Activated CD8-positive, alpha-beta T cell treated with anti-CD3 and anti-CD28 coated beads for 36 hours (primary cell): ENCODE measurements around the gene ULBP2. TPM values are rescaled to one million over a fixed set of nuclear protein-coding genes. Genes with fewer than 3 reads are reported as not detected.

Source experiments
- ATAC-seq: fragments of 200-7000 bp; cut with Tn5 transposase; one replicate; pipeline ENCODE4 v1.10.0; 2021; ENCODE audit warnings: mild to moderate bottlenecking, moderate library complexity
- CTCF ChIA-PET: fragments of 350-600 bp; sonication (Branson Sonifier 250); formaldehyde crosslinking; loops from one replicate; lab custom pipeline; 2021; ENCODE audit warnings: antibody characterized with exemption; lab: Charles Lee
- POLR2A ChIA-PET: fragments of 350-600 bp; sonication (Branson Sonifier 250); formaldehyde crosslinking; loops from one replicate; lab custom pipeline; 2021; ENCODE audit warnings: antibody characterized with exemption; lab: Charles Lee
- DNase-seq: peaks from one replicate; pipeline ENCODE4 v3.0.0-alpha.2; 2020
- H3K27ac Mint-ChIP-seq: one replicate; pipeline ENCODE4 v1.8.0; 2021; ENCODE audit warnings: mild to moderate bottlenecking, mixed read lengths
- H3K27me3 Mint-ChIP-seq: one replicate; pipeline ENCODE4 v1.8.0; 2021; ENCODE audit warnings: mixed read lengths
- H3K36me3 Mint-ChIP-seq: one replicate; pipeline ENCODE4 v1.8.0; 2021; ENCODE audit warnings: low read depth, mixed read lengths
- H3K4me1 Mint-ChIP-seq: one replicate; pipeline ENCODE4 v1.8.0; 2021; ENCODE audit warnings: low read depth, mixed read lengths
- H3K4me3 Mint-ChIP-seq: one replicate; pipeline ENCODE4 v1.8.0; 2021; ENCODE audit warnings: mild to moderate bottlenecking, moderate library complexity, mixed read lengths
- H3K9me3 Mint-ChIP-seq: one replicate; pipeline ENCODE4 v1.8.0; 2021; ENCODE audit warnings: mixed read lengths
- intact Hi-C: fragments of 100-400 bp; cut with micrococcal nuclease; formaldehyde crosslinking; loops from one replicate; pipeline ENCODE4 v1.10.0; 2022
- total RNA-seq, 2 experiments: library from RNA; stranded (reverse); gene quantifications; one replicate each; pipeline ENCODE4 v1.2.3, GENCODE V29; 2021
- TF ChIP-seq, protein P1 (sequence below): fragments of 200-600 bp; IDR thresholded peaks from one replicate; pipeline ENCODE4 v1.8.0; 2022; ENCODE audit warnings: antibody characterized with exemption, mild to moderate bottlenecking

Gene ULBP2, protein sequence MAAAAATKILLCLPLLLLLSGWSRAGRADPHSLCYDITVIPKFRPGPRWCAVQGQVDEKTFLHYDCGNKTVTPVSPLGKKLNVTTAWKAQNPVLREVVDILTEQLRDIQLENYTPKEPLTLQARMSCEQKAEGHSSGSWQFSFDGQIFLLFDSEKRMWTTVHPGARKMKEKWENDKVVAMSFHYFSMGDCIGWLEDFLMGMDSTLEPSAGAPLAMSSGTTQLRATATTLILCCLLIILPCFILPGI
- under 1 TPM; 0.38 to 0.67 TPM for total RNA-seq

DNA sequence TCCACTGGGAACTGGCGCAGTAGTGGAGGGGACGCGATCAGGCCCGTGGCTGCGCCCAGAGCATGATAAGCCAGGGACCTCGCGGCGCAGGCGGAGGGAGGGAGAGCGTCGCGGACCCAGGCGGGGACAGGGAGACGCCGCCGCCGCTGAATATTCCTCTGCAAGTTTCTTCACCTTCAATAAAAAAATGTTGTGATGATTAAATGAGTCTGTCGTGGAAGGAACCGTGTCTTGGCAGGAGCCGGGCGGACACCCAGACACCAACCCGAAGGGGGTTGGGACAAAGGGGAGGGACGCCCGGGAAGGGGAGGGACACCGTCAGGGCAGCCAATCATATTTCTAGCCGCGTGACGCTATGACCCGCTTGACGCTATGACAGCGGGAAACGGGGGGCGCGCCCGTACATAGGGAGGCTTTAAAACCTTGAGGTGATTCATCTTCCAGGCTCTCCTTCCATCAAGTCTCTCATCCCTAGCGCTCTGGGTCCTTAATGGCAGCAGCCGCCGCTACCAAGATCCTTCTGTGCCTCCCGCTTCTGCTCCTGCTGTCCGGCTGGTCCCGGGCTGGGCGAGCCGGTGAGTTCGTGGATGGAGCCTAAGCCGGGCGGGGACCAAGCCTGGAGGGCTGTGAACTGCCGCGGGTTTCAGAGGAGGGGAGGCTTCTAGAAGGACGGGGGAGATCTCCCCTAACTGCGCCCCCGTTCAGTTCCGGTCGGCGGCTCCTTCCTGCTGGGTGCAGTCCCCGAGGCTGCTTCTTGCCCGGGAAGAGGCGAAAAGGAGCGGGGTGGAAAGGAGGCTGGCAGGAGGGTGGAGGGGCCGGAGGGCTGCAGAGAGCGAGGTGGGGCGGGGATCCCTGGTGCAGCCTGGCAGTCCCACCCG is at the start of gene ULBP2:
Gene ULBP2 (plus strand): TSS at position 432 of the 878 bp plus-strand sequence. CDS start 59 bp downstream, at position 491.
- intact Hi-C loops = no loop called here
- Mint-ChIP-seq H3K27ac (peak within 1 kb of the TSS; percentile 68), H3K4me1 (peaks cover 25% of the 10 kb centered on the region), H3K36me3 (no peaks in the 10 kb centered on the region), H3K4me3 (peak within 1 kb of the TSS; percentile 77), H3K9me3 (no peaks in the 10 kb centered on the region), H3K27me3 (peaks cover 38% of the 10 kb centered on the region)
- POLR2A ChIA-PET = no interaction called here
- ATAC-seq = peak; percentile 94
- TF ChIP-seq, protein P1, sequence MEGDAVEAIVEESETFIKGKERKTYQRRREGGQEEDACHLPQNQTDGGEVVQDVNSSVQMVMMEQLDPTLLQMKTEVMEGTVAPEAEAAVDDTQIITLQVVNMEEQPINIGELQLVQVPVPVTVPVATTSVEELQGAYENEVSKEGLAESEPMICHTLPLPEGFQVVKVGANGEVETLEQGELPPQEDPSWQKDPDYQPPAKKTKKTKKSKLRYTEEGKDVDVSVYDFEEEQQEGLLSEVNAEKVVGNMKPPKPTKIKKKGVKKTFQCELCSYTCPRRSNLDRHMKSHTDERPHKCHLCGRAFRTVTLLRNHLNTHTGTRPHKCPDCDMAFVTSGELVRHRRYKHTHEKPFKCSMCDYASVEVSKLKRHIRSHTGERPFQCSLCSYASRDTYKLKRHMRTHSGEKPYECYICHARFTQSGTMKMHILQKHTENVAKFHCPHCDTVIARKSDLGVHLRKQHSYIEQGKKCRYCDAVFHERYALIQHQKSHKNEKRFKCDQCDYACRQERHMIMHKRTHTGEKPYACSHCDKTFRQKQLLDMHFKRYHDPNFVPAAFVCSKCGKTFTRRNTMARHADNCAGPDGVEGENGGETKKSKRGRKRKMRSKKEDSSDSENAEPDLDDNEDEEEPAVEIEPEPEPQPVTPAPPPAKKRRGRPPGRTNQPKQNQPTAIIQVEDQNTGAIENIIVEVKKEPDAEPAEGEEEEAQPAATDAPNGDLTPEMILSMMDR = no peak
- DNase-seq = peak; percentile 96
- CTCF ChIA-PET = interaction anchor here (1.0 to 1.5 kb wide), 2 partner anchors 75 to 129 kb away, joined by 3 to 7 read pairs; no protein-coding TSS in a partner anchor

DNA sequence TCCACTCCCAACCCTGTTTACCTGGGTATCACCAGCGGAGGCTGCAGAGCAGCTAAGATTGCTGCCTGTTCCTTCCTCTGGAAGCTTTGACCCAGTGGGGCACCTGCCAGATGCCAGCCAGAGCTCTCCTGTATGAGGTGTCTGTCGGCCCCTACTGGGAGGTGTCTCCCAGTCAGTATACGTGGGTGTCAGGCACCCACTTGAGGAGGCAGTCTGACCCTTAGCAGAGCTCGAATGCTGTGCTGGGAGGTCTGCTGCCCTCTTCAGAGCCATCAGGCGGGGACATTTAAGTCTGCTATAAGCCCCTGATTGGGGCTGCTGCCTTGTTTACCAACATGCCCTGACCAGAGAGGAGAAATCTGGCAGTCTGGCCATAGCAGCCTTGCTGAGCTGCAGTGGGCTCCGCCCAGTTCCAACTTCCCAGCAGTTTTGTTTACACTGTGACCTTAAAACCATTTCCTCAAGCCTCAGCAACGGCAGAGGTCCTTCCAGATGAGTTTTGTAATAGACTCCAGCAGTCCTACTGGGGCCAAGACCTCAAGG is 46.7 kb upstream of the ULBP2 start:
- no peaks in the 10 kb centered on the region for H3K36me3 Mint-ChIP-seq

DNA sequence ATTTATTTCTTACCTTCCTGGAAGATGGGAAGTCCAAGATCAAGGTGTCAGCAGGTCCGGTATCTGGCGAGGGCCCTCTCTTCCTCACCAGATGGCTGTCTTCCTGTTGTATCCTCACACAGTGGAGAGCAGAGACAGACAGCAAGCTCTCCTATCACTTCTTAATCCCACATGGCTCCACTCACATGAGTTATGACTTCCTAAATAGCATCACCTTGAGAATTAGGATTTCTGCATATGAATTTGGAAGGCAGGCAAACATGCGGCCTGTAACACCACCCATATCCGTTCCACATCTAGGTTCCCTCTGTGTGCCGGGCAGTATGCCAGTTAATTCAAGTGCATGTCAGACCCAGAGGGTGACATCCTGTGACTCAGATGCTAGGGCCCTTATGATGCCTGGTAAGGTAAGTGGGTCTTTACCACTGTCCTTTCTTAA is 46.0 kb upstream of the ULBP2 start:
- Mint-ChIP-seq H3K27ac (no peak overlapping the region), H3K36me3 (no peaks in the 10 kb centered on the region), H3K9me3 (no peaks in the 10 kb centered on the region), H3K4me3 (no peak overlapping the region), H3K27me3 (peaks cover 7% of the 10 kb centered on the region), H3K4me1 (peaks cover 12% of the 10 kb centered on the region)
- DNase-seq (peak; percentile 71), ATAC-seq (peak; percentile 92)
- TF ChIP-seq, protein P1 = no peak
- ChIA-PET CTCF (interaction anchor here (1.4 kb wide), 1 partner anchor 10 kb away, joined by 4 read pairs; no protein-coding TSS in a partner anchor), POLR2A (no interaction called here)
- intact Hi-C loops = no loop called here

More for the DNA sequence above, 46.7 kb upstream of the ULBP2 start:
- Mint-ChIP-seq H3K4me3 (no peak overlapping the region), H3K27me3 (peaks cover 7% of the 10 kb centered on the region), H3K4me1 (peaks cover 12% of the 10 kb centered on the region), H3K9me3 (no peaks in the 10 kb centered on the region), H3K27ac (no peak overlapping the region)
- ChIA-PET CTCF (interaction anchor here (1.4 kb wide), 1 partner anchor 9 kb away, joined by 4 read pairs; no protein-coding TSS in a partner anchor), POLR2A (no interaction called here)
- ATAC-seq = no peak
- intact Hi-C loops = no loop called here
- no peak for DNase-seq
- TF ChIP-seq, protein P1 = no peak

DNA sequence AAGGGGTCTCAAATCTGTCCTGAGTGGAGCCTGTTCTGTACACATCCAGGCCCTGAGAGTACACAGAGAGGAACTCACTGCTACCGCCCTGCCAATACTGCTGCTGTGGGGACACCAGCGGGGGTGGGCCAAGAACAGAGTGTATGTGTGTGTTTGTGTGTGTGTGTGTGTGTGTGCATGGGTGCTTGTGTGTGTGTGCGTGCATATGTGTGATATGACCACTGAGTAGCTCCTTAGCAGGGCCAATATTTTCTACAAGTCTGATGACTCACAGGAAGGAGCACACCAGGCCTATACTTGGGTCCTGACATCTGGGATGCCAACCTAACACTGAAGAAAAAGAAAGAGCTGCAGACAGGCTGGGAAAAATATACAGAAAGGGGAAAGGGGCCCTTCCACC is 45.3 kb upstream of the ULBP2 start:
- H3K9me3 Mint-ChIP-seq = no peaks in the 10 kb centered on the region
- no peaks in the 10 kb centered on the region for H3K36me3 Mint-ChIP-seq
- ChIA-PET CTCF (interaction anchor here (0.7 kb wide), 1 partner anchor 28 kb away, joined by 3 read pairs; no protein-coding TSS in a partner anchor), POLR2A (no interaction called here)
- DNase-seq (no peak), ATAC-seq (peak; percentile 50)
- no peak overlapping the region for H3K4me3 Mint-ChIP-seq
- peaks cover 12% of the 10 kb centered on the region for H3K4me1 Mint-ChIP-seq
- intact Hi-C loops = no loop called here
- no peak overlapping the region for H3K27ac Mint-ChIP-seq
- TF ChIP-seq, protein P1 = no peak
- peaks cover 7% of the 10 kb centered on the region for H3K27me3 Mint-ChIP-seq
